IgD-negative memory B cell (primary cell): ENCODE data around the gene EGFL6. TPM values are rescaled to one million over a fixed set of nuclear protein-coding genes. Genes with fewer than 3 reads are reported as not detected.
A peak's percentile ranks its signal among the peaks of the same experiment; 100 is the strongest.
"Not testable (repeated sequence)": the region's sequence is repeated elsewhere in the genome, so short reads cannot be mapped to it uniquely, and the experiment has no call there.

Source experiments
- H3K27ac Mint-ChIP-seq, 3 donors: one replicate each; pipeline ENCODE4 v1.8.0; 2020 to 2022; ENCODE audit warnings: mild to moderate bottlenecking in 3 of 3, mixed read lengths in 3 of 3, moderate library complexity in 1 of 3
- H3K27me3 Mint-ChIP-seq: one replicate; pipeline ENCODE4 v1.8.0; 2021; ENCODE audit warnings: mixed read lengths
- H3K36me3 Mint-ChIP-seq: one replicate; pipeline ENCODE4 v1.8.0; 2020; ENCODE audit warnings: mild to moderate bottlenecking, mixed read lengths
- H3K4me1 Mint-ChIP-seq, 3 donors: one replicate each; pipeline ENCODE4 v1.8.0; 2020 to 2022; ENCODE audit warnings: mixed read lengths in 3 of 3, mild to moderate bottlenecking in 1 of 3
- H3K4me3 Mint-ChIP-seq, 4 donors: one replicate each; pipeline ENCODE4 v1.8.0; 2020 to 2022; ENCODE audit warnings: mild to moderate bottlenecking in 4 of 4, mixed read lengths in 4 of 4, moderate library complexity in 3 of 4
- H3K9me3 Mint-ChIP-seq, 3 donors: one replicate each; pipeline ENCODE4 v1.8.0; 2020 to 2021; ENCODE audit warnings: mixed read lengths in 3 of 3, mild to moderate bottlenecking in 1 of 3
- polyA plus RNA-seq: library from polyadenylated mRNA; unstranded; fragments of 300-500 nt; fragmentation: Illumina TruSeq; gene quantifications from one replicate; pipeline ENCODE4 v1.2.3, GENCODE V29; 2021

Gene EGFL6
- polyA plus RNA-seq, 1 donor from 2014 or later = not detected

DNA sequence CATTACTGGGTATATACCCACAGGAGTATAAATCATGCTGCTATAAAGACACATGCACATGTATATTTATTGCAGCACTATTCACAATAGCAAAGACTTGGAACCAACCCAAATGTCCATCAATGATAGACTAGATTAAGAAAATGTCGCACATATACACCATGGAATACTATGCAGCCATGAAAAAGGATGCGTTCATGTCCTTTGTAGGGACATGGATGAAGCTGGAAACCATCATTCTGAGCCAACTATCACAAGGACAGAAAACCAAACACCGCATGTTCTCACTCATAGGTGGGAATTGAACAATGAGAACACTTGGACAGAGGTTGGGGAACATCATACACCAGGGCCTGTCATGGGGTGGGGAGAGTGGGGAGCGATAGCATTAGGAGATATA, 110.3 kb downstream of the EGFL6 start:
- peak overlapping the region in 1 of 3 donors; percentile 1 for H3K27ac Mint-ChIP-seq
- H3K4me3 Mint-ChIP-seq, H3K27me3 Mint-ChIP-seq, H3K9me3 Mint-ChIP-seq, H3K4me1 Mint-ChIP-seq, H3K36me3 Mint-ChIP-seq: not testable (repeated sequence)

DNA sequence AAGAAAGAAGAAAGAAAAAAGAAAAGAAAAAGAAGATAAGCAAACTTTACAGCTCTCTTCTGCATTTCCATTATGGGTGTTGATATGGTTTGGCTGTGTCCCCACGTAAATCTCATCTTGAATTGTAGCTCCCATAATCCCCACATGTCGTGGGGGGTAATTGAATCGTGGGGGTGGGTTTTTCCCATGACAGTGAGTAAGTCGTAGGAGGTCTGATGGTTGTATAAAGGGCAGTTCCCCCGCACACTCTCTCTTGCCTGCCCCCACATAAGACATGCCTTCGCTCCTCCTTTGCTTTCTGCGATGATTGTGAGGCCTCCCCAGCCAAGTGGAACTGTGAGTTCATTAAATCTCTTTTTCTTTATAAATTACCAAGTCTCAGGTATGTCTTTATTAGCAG, 112.2 kb downstream of the EGFL6 start:
- peaks cover 0 to 1% (median 0%) of the 10 kb centered on the region in 3 donors for H3K4me1 Mint-ChIP-seq
- no peaks in the 10 kb centered on the region for H3K36me3 Mint-ChIP-seq
- H3K9me3 Mint-ChIP-seq = peaks cover 0 to 2% (median 0%) of the 10 kb centered on the region in 3 donors
- H3K4me3 Mint-ChIP-seq = no peak overlapping the region
- H3K27ac Mint-ChIP-seq = no peak overlapping the region
- H3K27me3 Mint-ChIP-seq = no peaks in the 10 kb centered on the region

Other genes starting within 250 kb of the EGFL6 start
- gene ATXN3L, start 249.5 kb upstream of the EGFL6 start, polyA plus RNA-seq = not detected
- gene TCEANC, start 83.5 kb downstream of the EGFL6 start, polyA plus RNA-seq = 13.0 TPM
- 25.6 TPM for gene RAB9A, start 119.5 kb downstream of the EGFL6 start, polyA plus RNA-seq
- gene TRAPPC2, start 165.0 kb downstream of the EGFL6 start, polyA plus RNA-seq = 34.5 TPM
- gene OFD1, start 165.1 kb downstream of the EGFL6 start, polyA plus RNA-seq = 47.9 TPM
- 1.5 TPM for gene GPM6B, start 247.5 kb downstream of the EGFL6 start, polyA plus RNA-seq